ENCODE measurements around the gene ZBTB38.
A peak's percentile ranks its signal among the peaks of the same experiment; 100 is the strongest.

ZBTB38 gene

DNA sequence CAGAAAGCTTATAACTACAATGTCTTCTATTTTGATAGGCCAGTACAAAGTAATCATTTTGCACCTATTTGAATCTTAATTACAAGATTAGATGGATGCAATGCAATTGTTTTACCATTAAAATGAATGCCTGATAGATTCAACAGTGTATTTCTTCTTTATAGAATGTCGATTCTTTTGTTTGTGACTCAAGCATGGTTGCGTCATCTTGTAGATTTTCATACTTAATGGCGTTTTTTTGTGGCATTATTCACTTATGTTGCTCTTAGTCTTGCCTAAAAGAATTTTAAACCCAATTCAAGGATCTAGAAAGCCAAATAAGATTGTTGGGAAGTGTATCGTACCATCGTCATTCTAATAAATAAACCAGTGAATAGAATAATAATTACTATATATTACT is 21.4 kb downstream of the ZBTB38 start:
- no peak for DNase-seq

- no peak for DNase-seq
Measured at GRCh38 chr3:141390747-141391146, 22.4 kb downstream of the ZBTB38 start.

- no peak for DNase-seq
Measured at GRCh38 chr3:141391298-141391990, 23.1 kb downstream of the ZBTB38 start.

GRCh38 chr3:141391991-141392316 is 23.6 kb downstream of the ZBTB38 start:
- DNase-seq: no peak

DNA sequence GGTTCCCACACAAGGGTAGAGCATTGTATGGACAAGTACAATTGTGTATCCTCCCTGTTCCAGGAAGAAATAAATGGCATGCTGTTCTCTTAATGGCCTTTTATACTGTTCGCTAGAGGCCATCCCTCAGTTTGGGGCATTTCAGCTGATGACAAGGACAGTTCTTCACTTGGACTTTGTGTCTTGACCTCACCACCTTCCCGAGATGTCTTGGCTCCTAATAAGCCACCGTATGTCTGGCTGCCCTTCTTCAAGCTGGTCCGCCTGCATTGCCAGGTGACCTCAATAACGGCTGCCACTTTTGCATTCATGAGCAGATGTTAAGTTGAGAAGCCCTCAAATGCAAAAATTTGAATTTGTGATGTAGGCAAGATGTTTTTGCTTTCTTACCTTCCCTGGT is 24.1 kb downstream of the ZBTB38 start:
- DNase-seq: no peak

DNA sequence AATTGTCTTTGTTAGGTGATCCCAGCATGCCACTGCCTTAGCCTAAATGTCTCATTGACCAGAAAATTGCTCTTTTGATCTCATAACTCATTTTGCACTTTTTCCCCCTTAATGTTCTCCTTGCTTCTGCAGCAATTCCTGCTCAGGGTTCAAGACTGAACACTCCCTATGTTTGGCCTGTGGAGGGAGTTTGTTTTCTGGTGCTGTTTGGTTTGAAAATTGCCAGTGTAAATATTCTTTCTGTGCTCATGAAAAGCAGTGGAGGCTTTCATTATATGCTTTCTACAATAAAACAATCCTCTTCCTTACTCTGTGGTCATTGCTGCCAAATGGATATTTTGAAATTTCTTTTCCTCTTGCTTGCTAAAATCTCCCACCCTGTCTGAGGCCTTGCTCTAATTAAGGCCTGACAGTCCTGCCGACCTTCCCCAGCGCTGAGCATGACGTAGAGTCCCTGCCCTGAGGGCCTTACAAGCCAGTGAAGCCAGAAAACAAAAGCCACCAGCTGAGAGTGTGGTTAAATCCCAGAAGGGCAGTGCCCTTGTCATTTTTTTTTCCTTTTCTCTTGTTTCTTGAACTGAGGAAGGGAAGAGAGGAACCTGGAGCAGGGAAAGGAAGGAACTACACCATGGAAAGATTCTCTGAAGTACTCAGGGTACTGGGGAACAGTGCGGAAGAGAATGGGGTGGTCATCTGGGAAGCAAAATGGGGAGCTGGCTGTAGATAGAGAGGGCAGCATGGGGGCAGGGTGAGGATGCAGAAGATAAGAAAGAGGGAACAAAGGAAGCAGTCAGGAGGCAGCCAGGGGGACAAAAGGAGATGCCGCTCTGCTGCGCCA is 24.8 kb downstream of the ZBTB38 start:
- DNase-seq: no peak

- no peak for DNase-seq
Measured at GRCh38 chr3:141393735-141394076, 25.4 kb downstream of the ZBTB38 start.

GRCh38 chr3:141394560-141394959 is 26.3 kb downstream of the ZBTB38 start:
- no peak for DNase-seq

- no peak for DNase-seq
Measured at GRCh38 chr3:141395005-141395589, 26.8 kb downstream of the ZBTB38 start.

- no peak for DNase-seq
Measured at GRCh38 chr3:141397996-141398395, 29.7 kb downstream of the ZBTB38 start.

- DNase-seq: no peak
Measured at GRCh38 chr3:141399200-141399599, 30.9 kb downstream of the ZBTB38 start.

DNA sequence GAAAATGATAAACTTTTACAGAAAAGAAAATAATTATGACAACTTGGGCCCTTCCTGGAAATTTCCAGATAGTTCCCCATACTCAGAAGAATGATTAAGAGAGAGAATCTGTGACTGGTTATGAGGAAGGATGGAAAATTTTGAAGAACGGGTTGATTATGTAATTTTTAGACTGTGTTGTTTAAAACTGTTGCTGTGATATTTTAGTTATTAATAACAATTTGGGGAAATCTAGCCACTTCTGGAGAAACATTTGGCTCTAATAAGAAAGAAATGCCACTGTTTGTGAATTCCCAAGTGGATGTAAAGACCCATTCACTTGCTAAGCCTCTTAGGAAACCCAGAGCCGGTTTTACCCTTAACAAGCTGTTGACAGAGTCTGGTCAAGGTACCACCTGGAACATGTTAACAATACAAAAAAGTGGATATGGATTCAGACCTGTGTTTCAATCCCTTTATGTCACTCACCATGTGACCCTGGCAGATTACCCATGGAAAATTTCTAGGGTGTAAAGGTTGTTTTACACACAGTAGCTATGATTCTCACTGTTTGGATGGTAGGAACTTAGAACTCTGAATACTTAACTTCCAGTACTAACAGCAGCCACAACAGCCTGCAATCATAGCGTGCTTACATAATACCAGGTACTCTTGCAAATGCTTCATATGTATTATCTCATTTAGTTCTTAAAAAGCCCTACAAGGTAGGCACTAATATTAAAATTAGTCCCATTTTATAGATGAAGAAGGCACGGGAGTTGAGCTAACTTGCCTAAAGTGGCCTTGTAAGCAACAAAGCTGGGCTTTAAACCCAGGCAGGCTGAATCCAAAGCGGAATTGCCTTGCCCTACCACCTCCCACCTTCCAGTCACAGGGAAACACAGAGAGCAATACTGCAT is 32.0 kb downstream of the ZBTB38 start:
- DNase-seq: no peak

- no peak for DNase-seq
Measured at GRCh38 chr3:141401095-141401494, 32.8 kb downstream of the ZBTB38 start.

GRCh38 chr3:141401573-141402475 is 33.5 kb downstream of the ZBTB38 start:
- peak; percentile 67 for DNase-seq

GRCh38 chr3:141402476-141403171 is 34.3 kb downstream of the ZBTB38 start:
- DNase-seq: peak; percentile 65

GRCh38 chr3:141403576-141403975 is 35.3 kb downstream of the ZBTB38 start:
- no peak for DNase-seq

- no peak for DNase-seq
Measured at GRCh38 chr3:141405025-141405424, 36.7 kb downstream of the ZBTB38 start.

- DNase-seq: no peak
Measured at GRCh38 chr3:141405591-141405990, 37.3 kb downstream of the ZBTB38 start.

DNA sequence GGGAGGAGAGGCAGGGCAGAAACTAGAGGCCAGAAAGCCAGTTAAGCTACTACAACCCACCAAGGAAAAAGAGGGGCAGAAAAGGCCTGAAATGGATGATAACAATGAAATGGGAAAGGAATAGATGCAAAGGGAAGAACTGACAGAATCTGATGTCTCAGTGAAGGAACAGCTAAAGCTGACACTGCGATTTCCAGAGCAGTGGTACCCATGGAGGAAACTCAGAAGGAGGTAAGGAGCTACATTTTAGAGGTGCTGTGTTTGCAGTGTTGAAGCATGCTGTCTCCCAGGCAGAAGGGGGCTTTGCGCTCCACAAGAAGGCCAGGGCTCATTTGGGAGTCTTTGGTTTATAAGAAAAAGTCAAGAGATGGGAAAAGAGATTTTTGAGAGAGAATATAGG is 38.0 kb downstream of the ZBTB38 start:
- DNase-seq: no peak

DNA sequence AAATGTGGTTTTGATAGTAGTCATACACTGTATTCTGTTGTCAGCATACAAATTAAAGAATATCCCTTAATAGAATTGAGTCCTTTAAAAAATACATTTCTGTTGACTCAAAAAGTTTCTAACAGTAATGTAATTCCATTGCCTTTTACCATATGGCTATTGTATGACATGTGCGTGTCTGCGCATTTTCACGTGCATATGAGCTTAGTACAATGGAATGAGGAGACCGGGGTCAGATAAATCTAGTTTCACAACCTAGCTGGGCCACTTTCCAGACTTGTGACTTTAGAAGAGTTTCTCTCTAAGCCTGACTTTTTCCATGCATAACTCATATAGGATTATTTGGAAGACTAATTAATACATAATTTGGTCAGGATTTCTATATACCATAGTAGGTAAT is 38.7 kb downstream of the ZBTB38 start:
- DNase-seq: no peak

- no peak for DNase-seq
Measured at GRCh38 chr3:141407825-141408224, 39.5 kb downstream of the ZBTB38 start.

GRCh38 chr3:141408596-141408995 is 40.3 kb downstream of the ZBTB38 start:
- no peak for DNase-seq
